Measurements from ENCODE around the gene CALML5. TPM values are rescaled to one million over a fixed set of nuclear protein-coding genes. Genes with fewer than 3 reads are reported as not detected.

The CALML5 gene
- total and polyA plus RNA-seq, 2 of the 4 experiments (the other 2 are of a cell fraction), result not detected

DNA sequence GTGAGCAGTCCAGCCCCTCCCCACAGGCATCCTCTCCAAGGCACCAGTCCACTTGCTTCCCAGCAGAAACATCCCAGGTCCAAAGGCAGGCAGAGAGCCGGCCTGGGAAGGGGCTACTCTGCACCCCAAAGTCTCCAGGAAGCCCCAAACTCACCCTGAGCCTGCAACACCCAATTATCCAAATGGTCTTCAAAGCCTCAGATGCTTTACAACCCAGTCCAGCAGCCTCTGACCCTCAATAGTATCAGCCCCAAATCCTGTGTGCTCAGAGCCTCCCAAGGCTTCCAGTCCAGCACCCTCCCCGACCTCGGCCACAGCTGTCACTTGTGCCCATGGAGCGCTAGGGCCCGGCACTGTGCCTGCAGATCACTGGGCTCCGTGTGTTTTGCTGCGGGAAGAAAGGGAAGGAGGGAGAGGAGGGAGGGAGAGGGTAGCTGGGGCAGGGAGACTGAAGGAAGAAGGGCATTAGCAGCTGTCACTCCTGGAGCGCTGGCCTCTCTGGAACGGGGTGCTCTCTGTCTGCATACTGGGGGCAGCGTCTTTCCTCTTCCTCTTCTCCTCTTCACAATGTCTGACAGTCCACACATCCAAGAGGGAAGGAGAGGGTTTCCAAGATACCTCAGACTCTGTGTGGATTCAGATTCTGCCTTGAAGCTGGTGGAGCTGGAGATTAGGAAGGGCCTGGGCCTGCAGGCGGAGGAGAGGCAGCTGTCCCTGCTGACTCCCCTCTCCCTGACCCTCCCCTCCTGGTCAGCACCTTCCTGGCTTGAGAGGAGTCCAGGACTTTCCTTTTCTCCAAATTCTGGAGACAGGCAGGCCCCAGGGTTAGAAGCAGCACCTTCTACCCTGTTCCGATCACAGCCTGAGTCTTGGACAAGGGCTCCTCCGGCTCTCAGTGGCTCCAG is 13.2 kb downstream of the CALML5 start (continued):
- TF ChIP-seq CHD1 (IDR thresholded peaks at IDR 0.05; ENCODE audit: low read depth, low read length) (no peak), FOS (IDR thresholded peaks at IDR 0.05; ENCODE audit: low read depth, low read length) (no peak), BHLHE40 (IDR thresholded peaks at IDR 0.05; ENCODE audit: low read depth, low read length) (no peak), POLR2A (IDR thresholded peaks at IDR 0.05; ENCODE audit: low read depth, low read length) (no peak), RFX5 (IDR thresholded peaks at IDR 0.05; ENCODE audit: low read depth, low read length) (no peak), RAD21 (IDR thresholded peaks at IDR 0.05; ENCODE audit: low read length) (no peak), MXI1 (IDR thresholded peaks at IDR 0.05; ENCODE audit: borderline replicate concordance, low read depth, low read length) (no peak)

Measured in IMR-90 (cell line).